Lower leg skin (tissue), 4 donors: ENCODE data around the gene SCAMP3. TPM values are rescaled to one million over a fixed set of nuclear protein-coding genes. Genes with fewer than 3 reads are reported as not detected.
A peak's percentile ranks its signal among the peaks of the same experiment; 100 is the strongest.
"Not testable (repeated sequence)": the region's sequence is repeated elsewhere in the genome, so short reads cannot be mapped to it uniquely, and the experiment has no call there.

Source experiments
- DNase-seq, 2 donors: peaks; one replicate each; pipeline ENCODE4 v3.0.0-alpha.2; 2019; ENCODE audit warnings: low spot score in 2 of 2
- H3K4me3 ChIP-seq: fragments of 200-600 bp; sonication (generic); 2 replicates; pipeline ENCODE4 v1.5.1; 2017; ENCODE audit warnings: mild to moderate bottlenecking, low read depth; ENCODE audit not compliant: poor library complexity, severe bottlenecking
- CTCF ChIP-seq, 3 donors: fragments of 450-650 bp; IDR thresholded peaks; one replicate each; pipeline ENCODE4 v1.5.1; 2016; ENCODE audit warnings: antibody characterized with exemption in 3 of 3, mild to moderate bottlenecking in 3 of 3, moderate library complexity in 2 of 3
- POLR2A ChIP-seq, 2 donors: fragments of 450-650 bp; IDR thresholded peaks; one replicate each; pipeline ENCODE4 v1.6.1; 2016 to 2017; ENCODE audit warnings: antibody characterized with exemption in 2 of 2, mild to moderate bottlenecking in 1 of 2, moderate library complexity in 1 of 2
- WGBS, 2 donors: methylation state at CpG; one replicate each; pipeline ENCODE4 v1.1.5; 2018; 5-methylcytosine and 5-hydroxymethylcytosine counted together
- intact Hi-C: fragments of 100-400 bp; cut with DNase I; formaldehyde crosslinking; loops from one replicate; pipeline ENCODE4 v1.15.0; 2023; ENCODE audit warnings: low total_unique reads
- total RNA-seq, 4 donors: library from RNA; depleted of rRNA; stranded (reverse); fragments of >200 nt; gene quantifications; one replicate each; pipeline ENCODE4 v1.1.0, GENCODE V29; 2016

Gene SCAMP3
- total RNA-seq, 4 donors from 2014 or later, result 67.8 to 96.9 (median 87.6) TPM

- DNase-seq, H3K4me3 ChIP-seq, intact Hi-C loops: not testable (repeated sequence)
- 61% methylated on average over 3 of the region's 3 CpGs for WGBS, 2 donors
These were observed 30.9 kb downstream of the SCAMP3 start for GRCh38 chr1:155231302-155231701.

- TF ChIP-seq CTCF (IDR thresholded peaks at IDR 0.05) (no peak), POLR2A (IDR thresholded peaks at IDR 0.05) (no peak)
- DNase-seq, result no peak
- 53 to 63% methylated on average over 9 of the region's 9 CpGs for WGBS, 2 donors
- H3K4me3 ChIP-seq, result no peak overlapping the region
- intact Hi-C loops, result no loop called here
These were observed 34.1 kb downstream of the SCAMP3 start for GRCh38 chr1:155228096-155228427.

- intact Hi-C loops, result no loop called here
- TF ChIP-seq POLR2A (IDR thresholded peaks at IDR 0.05) (no peak), CTCF (IDR thresholded peaks at IDR 0.05) (no peak)
- WGBS, 2 donors, result 0 to 1% methylated on average over 40 to 42 of the region's 42 CpGs
- peak overlapping the region; percentile 44 for H3K4me3 ChIP-seq
- DNase-seq, result peak; percentile 98 to 100
These were observed 34.7 kb downstream of the SCAMP3 start for GRCh38 chr1:155227261-155228095.

GRCh38 chr1:155226910-155227260 is 35.3 kb downstream of the SCAMP3 start:
- WGBS, 2 donors, result 0 to 1% methylated on average over 19 of the region's 19 CpGs
- TF ChIP-seq CTCF (IDR thresholded peaks at IDR 0.05) (no peak), POLR2A (IDR thresholded peaks at IDR 0.05) (no peak)
- intact Hi-C loops, result no loop called here
- no peak for DNase-seq
- peak overlapping the region; percentile 44 for H3K4me3 ChIP-seq

GRCh38 chr1:155226188-155226909 is 35.8 kb downstream of the SCAMP3 start:
- H3K4me3 ChIP-seq, result peak overlapping the region; percentile 44
- intact Hi-C loops, result no loop called here
- peak; percentile 73 to 95 for DNase-seq
- no peak for TF ChIP-seq POLR2A (IDR thresholded peaks at IDR 0.05)
- no peak for TF ChIP-seq CTCF (IDR thresholded peaks at IDR 0.05)
- WGBS, 2 donors, result 1% methylated on average over 7 of the region's 7 CpGs

GRCh38 chr1:155225404-155225759 is 36.8 kb downstream of the SCAMP3 start:
- WGBS, 2 donors, result 94 to 97% methylated on average over 8 of the region's 8 CpGs
- intact Hi-C loops, H3K4me3 ChIP-seq, DNase-seq: not testable (repeated sequence)
